ENCODE data around the gene SLC7A6.

Gene SLC7A6

DNA sequence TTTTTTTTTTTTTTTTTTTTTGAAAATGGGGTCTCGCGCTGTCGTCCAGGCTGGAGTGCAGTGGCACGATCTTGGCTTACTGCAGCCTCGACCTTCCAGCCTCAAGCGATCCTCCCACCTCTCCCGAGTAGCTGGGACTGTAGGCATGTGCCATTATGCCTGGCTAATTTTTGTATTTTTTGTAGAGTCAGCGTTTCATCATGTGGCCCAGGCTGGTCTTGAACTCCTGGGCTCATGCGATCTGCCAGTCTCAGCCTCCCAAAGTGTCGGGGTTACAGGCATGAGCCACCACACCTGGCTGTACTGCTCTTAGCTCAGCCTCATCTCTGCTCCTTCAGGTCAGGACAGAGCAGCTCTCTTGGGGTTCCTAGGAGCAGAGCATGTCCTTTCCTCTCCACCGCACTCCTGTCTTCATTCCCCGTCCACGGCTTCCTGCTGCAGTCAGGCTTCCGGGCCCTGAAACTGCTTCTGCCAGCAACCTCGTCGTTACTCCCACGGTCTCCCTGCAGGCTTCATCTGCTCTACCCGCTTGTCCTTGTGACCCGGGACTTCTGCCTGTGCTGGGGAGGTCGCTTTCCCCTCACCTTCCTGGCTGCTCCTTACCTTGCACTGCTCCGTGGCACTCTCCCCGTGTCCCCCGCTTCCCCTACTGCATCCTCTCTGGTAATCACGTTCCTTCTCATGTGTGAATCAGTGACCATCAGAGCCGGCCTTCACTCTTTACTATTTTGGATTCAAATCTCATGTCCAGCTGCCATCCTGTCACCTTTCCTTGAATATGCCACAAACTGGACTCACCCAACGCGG lies 84.5 kb downstream of the SLC7A6 start:
- DNase-seq: no peak

GRCh38 chr16:68349838-68350410 lies 85.6 kb downstream of the SLC7A6 start:
- DNase-seq: no peak

GRCh38 chr16:68350813-68351350 lies 86.6 kb downstream of the SLC7A6 start:
- no peak for DNase-seq
